ENCODE data around the gene SIGLEC12.

The SIGLEC12 gene

GRCh38 chr19:51501594-51502263 is at the start of gene SIGLEC12:
TSS of gene SIGLEC12 (minus strand) at chr19:51501800. CDS start at chr19:51501733, 67 bp downstream.
- TF ChIP-seq SNAI2 (CRISPR knock-in tag; IDR thresholded peaks at IDR 0.05) = no peak
- no peak for TF ChIP-seq GLIS3 (CRISPR knock-in tag; IDR thresholded peaks at IDR 0.05)
- no peak for TF ChIP-seq ZFP3 (CRISPR knock-in tag; IDR thresholded peaks at IDR 0.05)
- no peak for TF ChIP-seq ZNF565 (CRISPR knock-in tag; conservative IDR thresholded peaks at IDR 0.05; ENCODE audit: low read depth)
- no peak for TF ChIP-seq ZNF8 (CRISPR knock-in tag; IDR thresholded peaks at IDR 0.05)
- no peak for TF ChIP-seq TOX (CRISPR knock-in tag; IDR thresholded peaks at IDR 0.05; ENCODE audit: borderline replicate concordance)
- no peak for TF ChIP-seq ESRRG (CRISPR knock-in tag; IDR thresholded peaks at IDR 0.05)
- no peak for TF ChIP-seq BACH2 (CRISPR knock-in tag; IDR thresholded peaks at IDR 0.05; ENCODE audit: borderline replicate concordance)
- no peak for TF ChIP-seq OSR1 (CRISPR knock-in tag; IDR thresholded peaks at IDR 0.05)
- no peak for TF ChIP-seq ZFP30 (CRISPR knock-in tag; IDR thresholded peaks at IDR 0.05)
- TF ChIP-seq ARNTL (CRISPR knock-in tag; IDR thresholded peaks at IDR 0.05; ENCODE audit: borderline replicate concordance, low read depth) = no peak
- TF ChIP-seq TCF4 (CRISPR knock-in tag; IDR thresholded peaks at IDR 0.05; ENCODE audit: borderline replicate concordance) = no peak
- TF ChIP-seq TSHZ2 (CRISPR knock-in tag; IDR thresholded peaks at IDR 0.05) = no peak
- TF ChIP-seq PPARA (CRISPR knock-in tag; IDR thresholded peaks at IDR 0.05; ENCODE audit: borderline replicate concordance) = no peak
- TF ChIP-seq POU6F1 (CRISPR knock-in tag; IDR thresholded peaks at IDR 0.05; ENCODE audit: borderline replicate concordance, low read depth) = no peak
- TF ChIP-seq CSDC2 (CRISPR knock-in tag; IDR thresholded peaks at IDR 0.05) = no peak
- TF ChIP-seq, protein P1, sequence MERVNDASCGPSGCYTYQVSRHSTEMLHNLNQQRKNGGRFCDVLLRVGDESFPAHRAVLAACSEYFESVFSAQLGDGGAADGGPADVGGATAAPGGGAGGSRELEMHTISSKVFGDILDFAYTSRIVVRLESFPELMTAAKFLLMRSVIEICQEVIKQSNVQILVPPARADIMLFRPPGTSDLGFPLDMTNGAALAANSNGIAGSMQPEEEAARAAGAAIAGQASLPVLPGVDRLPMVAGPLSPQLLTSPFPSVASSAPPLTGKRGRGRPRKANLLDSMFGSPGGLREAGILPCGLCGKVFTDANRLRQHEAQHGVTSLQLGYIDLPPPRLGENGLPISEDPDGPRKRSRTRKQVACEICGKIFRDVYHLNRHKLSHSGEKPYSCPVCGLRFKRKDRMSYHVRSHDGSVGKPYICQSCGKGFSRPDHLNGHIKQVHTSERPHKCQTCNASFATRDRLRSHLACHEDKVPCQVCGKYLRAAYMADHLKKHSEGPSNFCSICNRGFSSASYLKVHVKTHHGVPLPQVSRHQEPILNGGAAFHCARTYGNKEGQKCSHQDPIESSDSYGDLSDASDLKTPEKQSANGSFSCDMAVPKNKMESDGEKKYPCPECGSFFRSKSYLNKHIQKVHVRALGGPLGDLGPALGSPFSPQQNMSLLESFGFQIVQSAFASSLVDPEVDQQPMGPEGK (CRISPR knock-in tag; IDR thresholded peaks at IDR 0.05; ENCODE audit: borderline replicate concordance) = no peak
- TF ChIP-seq ZC3H10 (CRISPR knock-in tag; IDR thresholded peaks at IDR 0.05) = no peak
- TF ChIP-seq ZNF70 (CRISPR knock-in tag; IDR thresholded peaks at IDR 0.05) = no peak
- TF ChIP-seq RARB (CRISPR knock-in tag; IDR thresholded peaks at IDR 0.05) = no peak
- ATAC-seq = no peak

DNA sequence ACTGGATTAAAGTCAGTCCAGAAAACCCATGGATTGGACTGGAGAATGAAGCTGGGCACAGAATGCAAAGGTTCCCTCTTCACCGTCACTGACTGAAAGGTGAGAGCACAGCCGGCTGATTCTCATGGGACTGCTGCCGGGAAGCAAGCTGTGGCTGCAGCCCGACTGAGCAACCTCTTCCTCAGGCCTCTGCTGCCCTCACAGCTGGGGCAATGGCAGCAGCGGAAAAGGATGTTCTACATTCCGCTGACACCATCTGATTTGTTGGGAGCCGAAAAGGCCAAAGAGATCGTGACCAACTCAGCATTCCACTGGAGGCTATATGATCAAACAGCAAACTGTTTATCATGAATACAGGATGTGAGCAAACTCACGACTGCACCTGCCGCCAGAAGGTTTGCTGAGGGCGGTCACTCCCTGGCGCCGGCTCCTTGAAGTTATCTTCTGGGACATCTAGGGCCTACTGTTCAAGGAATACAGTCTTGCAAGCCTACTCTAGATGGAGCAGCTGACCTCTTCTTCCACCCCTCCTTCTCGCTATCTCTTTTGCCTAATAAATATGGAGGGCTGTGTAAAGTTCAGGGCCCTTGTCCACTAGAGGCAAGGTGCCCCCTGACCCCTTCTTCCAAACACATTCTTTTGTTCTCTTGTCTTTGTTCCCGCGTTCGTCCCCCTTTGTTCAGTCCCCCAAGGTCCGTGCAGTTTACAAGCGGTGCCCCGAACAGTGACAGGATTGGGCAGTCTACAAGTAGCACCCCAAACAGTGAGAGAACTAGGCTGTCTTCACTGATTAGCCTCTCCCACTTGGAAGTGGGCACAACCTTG is 49.5 kb upstream of the SIGLEC12 start:
- TF ChIP-seq ZNF8 (CRISPR knock-in tag; IDR thresholded peaks at IDR 0.05) = no peak
- no peak for TF ChIP-seq CREB5 (CRISPR knock-in tag; IDR thresholded peaks at IDR 0.05; ENCODE audit: low read depth)
- TF ChIP-seq BACH2 (CRISPR knock-in tag; IDR thresholded peaks at IDR 0.05; ENCODE audit: borderline replicate concordance) = no peak
- no peak for TF ChIP-seq SNAI2 (CRISPR knock-in tag; IDR thresholded peaks at IDR 0.05)
- no peak for TF ChIP-seq ARNTL (CRISPR knock-in tag; IDR thresholded peaks at IDR 0.05; ENCODE audit: borderline replicate concordance, low read depth)
- TF ChIP-seq PPARA (CRISPR knock-in tag; IDR thresholded peaks at IDR 0.05; ENCODE audit: borderline replicate concordance) = no peak
- no peak for TF ChIP-seq ZNF565 (CRISPR knock-in tag; conservative IDR thresholded peaks at IDR 0.05; ENCODE audit: low read depth)
- TF ChIP-seq OSR1 (CRISPR knock-in tag; IDR thresholded peaks at IDR 0.05) = no peak
- TF ChIP-seq TCF4 (CRISPR knock-in tag; IDR thresholded peaks at IDR 0.05; ENCODE audit: borderline replicate concordance) = no peak
- no peak for ATAC-seq
